Measurements from ENCODE around the gene FOXD2. TPM values are rescaled to one million over a fixed set of nuclear protein-coding genes. Genes with fewer than 3 reads are reported as not detected.

The FOXD2 gene
- polyA plus RNA-seq, 6 donors from 2014 or later: 0.05 to 0.37 (median 0.07) TPM; not detected in 1

DNA sequence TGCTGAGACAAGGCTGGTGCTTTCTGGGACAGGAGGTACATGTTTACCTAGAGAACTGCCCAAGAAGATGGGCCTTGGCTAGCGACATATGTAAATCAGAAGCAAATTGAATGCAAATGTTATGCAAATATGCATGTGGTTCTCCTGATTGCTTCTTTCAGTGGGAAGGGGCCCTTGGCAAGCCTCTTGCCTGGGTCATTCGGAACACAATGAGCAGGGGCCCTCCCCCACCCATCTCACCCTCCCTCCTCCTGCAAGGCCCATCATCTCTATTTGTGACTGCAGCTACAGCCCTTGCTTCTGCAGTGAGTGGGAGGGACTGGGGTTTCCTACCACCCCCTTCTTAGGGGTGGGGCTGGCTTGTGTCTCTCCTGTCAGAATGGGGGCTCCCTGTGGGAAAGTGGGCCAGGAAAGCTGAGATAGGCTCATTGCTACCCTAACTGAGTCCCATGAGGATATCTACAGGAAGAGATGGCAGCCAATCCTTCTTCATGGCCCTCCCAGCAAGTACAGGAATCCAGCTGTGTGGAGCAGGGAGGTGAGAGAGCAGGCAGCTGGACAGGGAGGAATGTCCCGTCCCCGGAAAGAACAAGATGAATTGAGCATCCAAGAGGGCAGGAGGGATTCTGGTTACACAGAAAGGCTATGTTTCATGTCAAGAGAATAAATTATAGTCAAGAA is 31.0 kb downstream of the FOXD2 start:
- ATAC-seq (ENCODE audit: low read depth in 2 of 2) (no peak), DNase-seq (no peak)
- Mint-ChIP-seq H3K4me3 (no peak overlapping the region), H3K9me3 (peaks cover 0 to 6% (median 0%) of the 10 kb centered on the region in 7 donors), H3K27me3 (peaks cover 14 to 34% (median 27%) of the 10 kb centered on the region in 3 donors), H3K36me3 (peaks cover 0 to 6% of the 10 kb centered on the region in 2 donors), H3K27ac (no peak overlapping the region), H3K4me1 (no peaks in the 10 kb centered on the region)

DNA sequence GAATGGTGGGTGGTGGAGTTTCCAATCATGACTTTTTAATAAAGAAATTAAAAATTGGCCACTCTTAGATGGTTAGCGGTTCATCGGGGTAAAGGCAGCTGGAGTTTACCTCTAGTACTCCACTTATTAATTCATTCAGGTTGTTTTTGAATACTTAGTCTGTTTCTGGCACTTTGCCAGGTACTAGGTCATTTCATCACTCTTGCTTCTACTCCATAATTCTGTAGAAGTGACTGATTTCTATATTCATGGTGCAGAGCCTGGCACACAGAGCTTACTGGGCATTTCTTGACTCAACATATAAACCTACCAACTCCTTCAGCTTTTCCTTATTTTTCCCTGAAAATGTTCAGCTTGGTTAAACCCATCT is 31.5 kb downstream of the FOXD2 start:
- Mint-ChIP-seq H3K36me3 (peaks cover 0 to 6% of the 10 kb centered on the region in 2 donors), H3K4me3 (no peak overlapping the region), H3K9me3 (peaks cover 0 to 6% (median 0%) of the 10 kb centered on the region in 7 donors), H3K27me3 (peaks cover 20 to 38% (median 30%) of the 10 kb centered on the region in 3 donors), H3K27ac (no peak overlapping the region), H3K4me1 (no peaks in the 10 kb centered on the region)
- no peak for ATAC-seq (ENCODE audit: low read depth in 2 of 2)
- no peak for DNase-seq

- Mint-ChIP-seq H3K27ac (peak overlapping the region in 2 of 6 donors; percentile 34 to 88), H3K4me1 (no peaks in the 10 kb centered on the region), H3K9me3 (peaks cover 0 to 6% (median 0%) of the 10 kb centered on the region in 7 donors), H3K27me3 (peaks cover 25 to 40% (median 33%) of the 10 kb centered on the region in 3 donors), H3K4me3 (peak overlapping the region in 1 of 8 donors; percentile 44), H3K36me3 (peaks cover 0 to 6% of the 10 kb centered on the region in 2 donors)
- no peak for DNase-seq
- ATAC-seq (ENCODE audit: low read depth in 2 of 2): no peak
These were observed 32.1 kb downstream of the FOXD2 start for GRCh38 chr1:47469910-47470309.

DNA sequence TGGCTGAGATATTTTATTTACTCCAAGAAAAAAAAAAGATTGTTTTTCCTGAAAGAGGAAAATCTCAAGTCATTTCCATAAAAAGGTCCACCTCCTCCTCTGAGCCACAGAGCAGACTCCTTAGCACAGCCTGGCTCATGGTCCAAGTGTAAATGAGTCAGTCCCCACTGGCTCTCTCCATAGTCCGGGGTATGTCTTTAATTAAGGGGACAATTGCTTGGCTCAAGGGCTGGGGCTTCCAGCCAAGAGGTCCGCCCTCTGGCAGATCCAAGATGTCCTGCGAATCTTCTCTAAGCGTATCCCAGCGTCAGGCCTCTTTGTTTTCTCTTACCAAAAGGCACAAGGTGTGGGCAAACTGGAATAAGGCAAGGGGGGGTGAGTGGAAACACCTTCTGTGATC is 33.3 kb downstream of the FOXD2 start:
- no peak for DNase-seq
- Mint-ChIP-seq H3K27ac (no peak overlapping the region), H3K4me3 (no peak overlapping the region), H3K36me3 (peaks cover 0 to 6% of the 10 kb centered on the region in 2 donors), H3K9me3 (peaks cover 0 to 6% (median 0%) of the 10 kb centered on the region in 7 donors), H3K27me3 (peaks cover 32 to 47% (median 40%) of the 10 kb centered on the region in 3 donors), H3K4me1 (no peaks in the 10 kb centered on the region)
- no peak for ATAC-seq (ENCODE audit: low read depth in 2 of 2)

- peaks cover 0 to 6% of the 10 kb centered on the region in 2 donors for H3K36me3 Mint-ChIP-seq
- H3K27me3 Mint-ChIP-seq: peaks cover 33 to 46% (median 43%) of the 10 kb centered on the region in 3 donors
- DNase-seq: no peak
- H3K4me1 Mint-ChIP-seq: no peaks in the 10 kb centered on the region
- H3K9me3 Mint-ChIP-seq: peaks cover 0 to 10% (median 0%) of the 10 kb centered on the region in 7 donors
- ATAC-seq (ENCODE audit: low read depth in 2 of 2): no peak
- H3K27ac Mint-ChIP-seq: no peak overlapping the region
- H3K4me3 Mint-ChIP-seq: no peak overlapping the region
These were observed 36.7 kb downstream of the FOXD2 start for GRCh38 chr1:47474278-47475193.

DNA sequence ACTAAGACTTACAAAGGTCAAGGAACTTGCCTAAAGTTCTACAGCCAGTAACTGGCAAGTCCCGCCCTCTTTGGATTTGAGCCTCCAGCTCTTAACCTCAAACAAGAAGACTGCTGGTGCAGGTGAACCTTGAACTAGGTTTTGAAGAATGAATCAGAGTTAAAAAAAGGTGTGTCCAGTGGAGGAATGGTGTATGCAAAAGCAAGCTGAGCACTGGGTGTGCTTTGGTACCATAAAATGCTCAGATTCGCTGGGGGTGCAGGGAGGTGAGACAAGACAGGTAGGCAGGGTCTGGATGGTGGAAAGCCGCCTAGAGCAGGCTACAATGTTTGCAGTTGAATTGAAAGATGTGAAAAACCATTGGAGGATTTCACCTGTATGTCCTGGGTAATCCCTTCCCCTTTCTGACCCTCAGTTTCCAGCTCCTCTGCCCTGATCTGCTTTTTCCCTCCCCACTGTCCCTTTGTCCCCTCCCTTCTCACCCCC is 39.8 kb downstream of the FOXD2 start:
- no peaks in the 10 kb centered on the region for H3K36me3 Mint-ChIP-seq
- DNase-seq (no peak), ATAC-seq (ENCODE audit: low read depth in 2 of 2) (no peak)
- H3K4me1 Mint-ChIP-seq: no peaks in the 10 kb centered on the region
- peaks cover 0 to 4% (median 0%) of the 10 kb centered on the region in 7 donors for H3K9me3 Mint-ChIP-seq
- peaks cover 40 to 50% (median 44%) of the 10 kb centered on the region in 3 donors for H3K27me3 Mint-ChIP-seq
- H3K27ac Mint-ChIP-seq: no peak overlapping the region
- H3K4me3 Mint-ChIP-seq: no peak overlapping the region

GRCh38 chr1:47478090-47478489 is 40.2 kb downstream of the FOXD2 start:
- H3K36me3 Mint-ChIP-seq: no peaks in the 10 kb centered on the region
- no peak for ATAC-seq (ENCODE audit: low read depth in 2 of 2)
- DNase-seq: no peak
- peaks cover 0 to 4% (median 0%) of the 10 kb centered on the region in 7 donors for H3K9me3 Mint-ChIP-seq
- no peaks in the 10 kb centered on the region for H3K4me1 Mint-ChIP-seq
- H3K27ac Mint-ChIP-seq: no peak overlapping the region
- no peak overlapping the region for H3K4me3 Mint-ChIP-seq
- peaks cover 38 to 52% (median 43%) of the 10 kb centered on the region in 3 donors for H3K27me3 Mint-ChIP-seq

DNA sequence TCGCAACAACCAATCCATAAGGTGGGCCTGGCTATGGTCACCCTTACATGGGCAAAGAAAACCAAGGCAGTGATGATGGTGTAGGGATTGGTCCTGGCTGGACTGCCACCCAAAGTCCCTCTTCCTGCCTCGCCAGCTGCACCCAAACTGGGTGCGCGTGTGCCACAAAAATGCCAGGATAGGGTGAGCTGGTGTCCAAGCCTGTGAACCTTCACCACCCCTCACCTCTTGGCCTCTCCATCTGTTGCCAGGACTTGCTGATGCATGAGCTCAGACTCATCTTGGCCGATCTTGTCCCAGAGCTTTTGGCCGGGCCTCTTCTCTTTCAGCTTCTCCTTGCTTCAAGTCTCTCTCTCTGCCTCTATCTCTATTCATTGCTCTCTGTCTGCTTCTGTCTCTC is 41.8 kb downstream of the FOXD2 start:
- Mint-ChIP-seq H3K9me3 (peaks cover 0 to 4% (median 0%) of the 10 kb centered on the region in 7 donors), H3K27ac (no peak overlapping the region), H3K36me3 (no peaks in the 10 kb centered on the region), H3K4me1 (no peaks in the 10 kb centered on the region), H3K4me3 (no peak overlapping the region), H3K27me3 (peaks cover 35 to 45% (median 44%) of the 10 kb centered on the region in 3 donors)
- DNase-seq: no peak
- no peak for ATAC-seq (ENCODE audit: low read depth in 2 of 2)

DNA sequence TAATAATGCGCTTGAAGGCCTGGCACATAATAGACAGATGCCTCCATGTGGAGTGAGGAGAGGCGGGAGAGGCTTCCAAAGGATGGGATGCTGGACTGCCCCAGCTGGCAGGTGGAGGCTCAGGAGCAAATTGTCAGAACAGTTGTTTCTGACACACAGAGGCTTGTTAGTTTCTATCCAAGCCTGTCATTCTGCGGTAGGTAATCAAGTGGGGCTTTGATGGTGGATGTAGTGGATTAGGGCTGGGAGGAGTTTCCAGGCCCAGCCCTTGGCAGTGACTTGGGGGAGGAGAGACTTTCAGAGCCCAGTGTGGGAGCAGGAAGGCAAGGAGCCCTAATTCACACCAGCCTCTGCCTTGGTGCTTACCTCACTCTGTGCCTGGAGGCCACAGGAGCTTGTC is 44.1 kb downstream of the FOXD2 start:
- H3K27ac Mint-ChIP-seq: peak overlapping the region in 1 of 6 donors; percentile 61
- no peak overlapping the region for H3K4me3 Mint-ChIP-seq
- peaks cover 0 to 4% (median 2%) of the 10 kb centered on the region in 7 donors for H3K9me3 Mint-ChIP-seq
- DNase-seq: no peak
- H3K36me3 Mint-ChIP-seq: no peaks in the 10 kb centered on the region
- H3K4me1 Mint-ChIP-seq: no peaks in the 10 kb centered on the region
- H3K27me3 Mint-ChIP-seq: peaks cover 26 to 37% (median 36%) of the 10 kb centered on the region in 3 donors
- ATAC-seq (ENCODE audit: low read depth in 2 of 2): no peak

DNA sequence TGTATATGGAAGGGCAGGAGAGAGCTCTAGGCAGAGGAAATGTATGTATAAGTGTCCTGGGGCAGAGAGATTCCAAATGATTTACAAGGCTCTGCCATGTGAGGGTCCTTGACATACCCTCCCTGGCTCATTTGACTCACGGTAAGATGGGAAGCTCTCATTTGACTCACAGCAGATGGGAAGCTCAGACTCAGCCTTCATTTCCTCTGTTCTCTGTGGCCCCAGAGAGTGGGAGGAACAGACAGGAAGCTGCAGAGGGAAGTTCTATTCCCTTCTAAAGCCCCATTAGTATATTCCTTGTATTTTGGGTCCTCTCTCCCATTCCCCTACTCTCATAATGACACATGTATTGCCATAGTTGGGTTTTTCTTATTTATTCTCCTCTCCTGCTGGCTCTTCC is 44.9 kb downstream of the FOXD2 start:
- Mint-ChIP-seq H3K36me3 (no peaks in the 10 kb centered on the region), H3K4me1 (no peaks in the 10 kb centered on the region), H3K9me3 (peaks cover 0 to 3% (median 2%) of the 10 kb centered on the region in 7 donors), H3K27me3 (peaks cover 26 to 37% (median 36%) of the 10 kb centered on the region in 3 donors), H3K27ac (no peak overlapping the region), H3K4me3 (no peak overlapping the region)
- DNase-seq: no peak
- no peak for ATAC-seq (ENCODE audit: low read depth in 2 of 2)

- H3K36me3 Mint-ChIP-seq: no peaks in the 10 kb centered on the region
- DNase-seq: no peak
- H3K4me3 Mint-ChIP-seq: peak overlapping the region in 1 of 8 donors; percentile 53
- no peaks in the 10 kb centered on the region for H3K4me1 Mint-ChIP-seq
- H3K27me3 Mint-ChIP-seq: peaks cover 19 to 36% (median 31%) of the 10 kb centered on the region in 3 donors
- H3K27ac Mint-ChIP-seq: no peak overlapping the region
- ATAC-seq (ENCODE audit: low read depth in 2 of 2): no peak
- H3K9me3 Mint-ChIP-seq: peaks cover 0 to 3% (median 0%) of the 10 kb centered on the region in 7 donors
These were observed 45.8 kb downstream of the FOXD2 start for GRCh38 chr1:47483651-47484050.

GRCh38 chr1:47485817-47486216 is 48.0 kb downstream of the FOXD2 start:
- Mint-ChIP-seq H3K4me1 (no peaks in the 10 kb centered on the region), H3K9me3 (peaks cover 0 to 3% (median 0%) of the 10 kb centered on the region in 7 donors), H3K27me3 (peaks cover 9 to 38% (median 38%) of the 10 kb centered on the region in 3 donors), H3K27ac (no peak overlapping the region), H3K4me3 (no peak overlapping the region), H3K36me3 (no peaks in the 10 kb centered on the region)
- no peak for DNase-seq
- no peak for ATAC-seq (ENCODE audit: low read depth in 2 of 2)

DNA sequence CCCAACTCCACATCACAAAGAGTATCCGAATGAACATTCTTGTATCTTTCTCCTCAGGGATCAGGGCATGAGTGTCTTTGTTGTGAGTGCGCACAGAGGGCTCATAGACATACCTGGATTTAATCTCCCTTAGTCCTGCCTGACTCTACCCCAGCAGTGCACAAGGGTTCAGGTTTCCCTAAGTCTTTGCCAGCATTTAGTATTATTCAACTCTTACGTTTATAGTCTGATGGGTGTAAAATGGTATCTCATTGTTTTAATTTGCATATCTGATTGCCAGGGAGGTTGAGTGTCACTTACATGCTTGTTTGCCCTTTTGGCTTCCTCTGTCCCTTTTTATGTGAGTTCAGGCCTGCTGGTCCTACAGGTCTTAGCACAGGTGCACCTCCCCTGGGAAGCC is 49.5 kb downstream of the FOXD2 start:
- no peak overlapping the region for H3K27ac Mint-ChIP-seq
- no peak for DNase-seq

More for the DNA sequence above, 49.5 kb downstream of the FOXD2 start:
- Mint-ChIP-seq H3K36me3 (no peaks in the 10 kb centered on the region), H3K4me1 (no peaks in the 10 kb centered on the region), H3K9me3 (peaks cover 0 to 2% (median 0%) of the 10 kb centered on the region in 7 donors), H3K4me3 (no peak overlapping the region), H3K27me3 (peaks cover 10 to 40% (median 39%) of the 10 kb centered on the region in 3 donors)
- no peak for ATAC-seq (ENCODE audit: low read depth in 2 of 2)
